GM19452 (cell line): ENCODE data around the gene PPIL1.
"Not testable (repeated sequence)": the region's sequence is repeated elsewhere in the genome, so short reads cannot be mapped to it uniquely, and the experiment has no call there.

ENCODE experiments used
- ATAC-seq: cut with Tn5 transposase; IDR thresholded peaks from one replicate; pipeline ENCODE4 v1.9.1; 2021; ENCODE audit not compliant: unreplicated experiment

PPIL1 gene

GRCh38 chr6:36874443-36875249 lies at the start of gene PPIL1:
TSS of gene PPIL1 (minus strand) at chr6:36874803. CDS start at chr6:36874772, 31 bp downstream.
- ATAC-seq = peak; percentile 75

DNA sequence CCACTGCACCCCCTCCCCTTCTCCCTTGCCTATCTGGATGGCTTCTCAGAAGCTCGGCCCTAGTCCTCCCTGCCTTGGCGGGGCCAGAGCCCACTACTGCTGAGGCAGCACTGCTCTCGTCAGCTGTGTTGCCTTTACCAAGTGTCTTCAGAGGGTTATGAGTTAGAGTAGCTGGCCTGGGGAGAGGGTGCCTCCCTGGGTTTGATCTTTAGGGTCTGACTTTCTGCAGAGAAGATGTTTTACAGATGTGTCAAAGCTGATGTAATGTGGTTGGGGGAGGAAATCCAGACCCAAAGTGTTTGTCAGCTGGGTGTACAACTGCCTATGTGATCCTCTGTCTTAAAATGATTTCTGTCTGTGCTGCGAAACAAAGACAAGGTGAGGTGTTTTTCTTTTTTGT lies 49.5 kb upstream of the PPIL1 start:
- no peak for ATAC-seq

GRCh38 chr6:36920546-36920945 lies 45.9 kb upstream of the PPIL1 start:
- no peak for ATAC-seq

DNA sequence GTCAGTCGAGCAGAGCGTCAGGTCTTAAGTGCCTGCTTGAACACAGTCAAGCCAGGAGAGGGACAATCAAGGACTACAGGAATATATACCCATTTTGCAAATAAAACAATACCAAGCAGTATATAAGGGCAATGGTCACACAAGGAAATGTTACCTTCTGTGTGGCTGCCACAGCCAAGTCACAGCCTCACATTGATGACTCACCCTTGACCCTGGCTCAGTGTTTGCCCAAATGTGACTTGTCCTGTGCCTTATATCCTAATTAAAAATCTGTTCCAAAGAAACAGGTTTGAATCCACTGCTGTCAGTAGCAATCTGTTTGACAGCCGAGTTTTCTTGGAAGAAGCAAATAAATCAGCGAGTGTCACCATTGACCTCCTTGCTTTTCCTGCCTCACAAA lies 45.4 kb upstream of the PPIL1 start:
- ATAC-seq = no peak

DNA sequence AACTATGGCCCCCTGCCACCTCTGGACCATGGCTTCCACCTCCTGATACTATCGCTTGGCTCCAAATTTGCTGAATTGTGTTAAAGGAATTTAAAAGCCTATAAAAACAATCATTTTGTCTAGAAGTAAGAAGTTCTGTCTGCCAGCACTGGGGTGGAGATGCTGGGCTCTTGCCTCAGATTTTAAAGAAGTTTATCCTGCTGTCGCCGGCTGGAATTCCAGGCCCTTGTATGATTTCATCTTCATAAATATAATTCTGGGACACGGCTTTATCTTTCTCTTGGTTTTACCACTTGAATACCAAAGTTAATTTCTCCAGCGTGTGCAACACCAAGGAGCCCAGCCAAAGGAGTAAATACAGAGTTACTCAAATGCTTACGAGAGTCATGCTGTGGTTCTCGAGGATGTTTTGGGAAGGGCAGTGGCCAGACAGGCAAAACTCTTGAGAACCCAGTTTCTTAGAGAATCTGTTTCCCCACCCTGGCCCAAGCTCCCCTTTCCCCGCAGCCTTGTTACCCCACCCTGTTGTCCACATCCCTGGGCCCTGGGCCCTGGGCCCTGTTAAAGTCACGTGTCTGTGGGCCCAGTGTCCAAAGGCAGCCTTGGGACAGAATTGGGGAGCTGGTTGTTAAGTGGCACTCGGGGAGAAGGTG lies 43.1 kb upstream of the PPIL1 start:
- no peak for ATAC-seq

DNA sequence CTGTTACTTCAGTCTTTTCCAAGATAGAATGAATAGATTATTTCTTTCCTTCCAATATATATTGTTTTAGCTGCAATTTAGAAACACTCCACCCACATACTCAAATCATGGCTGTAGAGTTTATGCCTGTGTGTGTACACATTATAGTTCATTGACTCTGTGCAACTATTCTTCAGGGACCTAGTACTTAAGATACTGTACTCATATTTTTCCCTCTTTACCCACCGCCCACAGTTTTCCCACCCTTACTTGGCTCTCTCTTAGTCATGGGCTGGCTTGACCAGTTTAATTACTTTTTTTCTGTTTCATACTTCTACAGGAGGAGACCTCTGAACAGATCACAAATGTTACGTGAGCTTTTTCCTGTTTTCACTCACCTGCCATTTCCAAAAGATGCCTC lies 41.5 kb upstream of the PPIL1 start:
- no peak for ATAC-seq

- ATAC-seq = no peak
Measured at GRCh38 chr6:36915599-36915998, 41.0 kb upstream of the PPIL1 start.

DNA sequence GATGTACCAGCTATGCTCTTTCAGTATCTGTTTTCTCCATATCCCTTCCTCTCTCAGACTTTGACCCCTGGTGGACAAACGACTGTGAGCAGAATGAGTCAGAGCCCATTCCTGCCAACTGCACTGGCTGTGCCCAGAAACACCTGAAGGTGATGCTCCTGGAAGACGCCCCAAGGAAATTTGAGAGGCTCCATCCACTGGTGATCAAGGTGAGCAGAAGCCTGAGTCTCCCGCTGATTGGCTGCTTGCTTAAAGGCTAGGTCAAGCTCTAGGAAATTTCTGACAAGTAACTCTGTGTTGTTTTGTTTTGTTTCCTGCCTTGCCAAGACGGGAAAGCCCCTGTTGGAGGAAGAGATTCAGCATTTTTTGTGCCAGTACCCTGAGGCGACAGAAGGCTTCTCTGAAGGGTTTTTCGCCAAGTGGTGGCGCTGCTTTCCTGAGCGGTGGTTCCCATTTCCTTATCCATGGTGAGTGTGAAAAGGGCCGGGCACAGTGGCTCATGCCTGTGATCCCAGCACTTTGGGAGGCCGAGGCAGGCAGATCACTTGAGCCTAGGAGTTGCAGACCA lies 39.7 kb upstream of the PPIL1 start:
- no peak for ATAC-seq

GRCh38 chr6:36913082-36913481 lies 38.5 kb upstream of the PPIL1 start:
- no peak for ATAC-seq

GRCh38 chr6:36912586-36912985 lies 38.0 kb upstream of the PPIL1 start:
- peak; percentile 85 for ATAC-seq

DNA sequence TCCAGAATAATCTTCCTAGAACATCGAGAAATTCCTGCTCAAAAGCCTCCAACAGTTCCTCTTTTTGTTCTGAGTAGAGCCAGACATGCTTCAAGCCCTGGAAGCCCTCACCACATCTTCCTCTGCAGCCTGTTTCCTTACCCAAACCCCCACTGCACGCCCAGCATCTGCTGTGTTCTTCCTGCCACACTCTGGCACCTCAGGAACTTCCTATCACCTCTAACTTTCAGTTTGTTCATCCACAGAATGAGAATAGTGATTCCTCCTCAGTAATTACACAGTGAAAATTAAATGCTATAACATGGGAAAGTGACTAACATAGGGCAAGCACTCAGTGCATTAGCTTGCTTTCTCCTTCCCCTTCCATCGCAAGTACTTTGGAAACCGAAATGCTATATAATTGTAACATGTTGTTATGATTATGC lies 37.4 kb upstream of the PPIL1 start:
- ATAC-seq = peak; percentile 28

- ATAC-seq = no peak
Measured at GRCh38 chr6:36908747-36909146, 34.1 kb upstream of the PPIL1 start.

- no peak for ATAC-seq
Measured at GRCh38 chr6:36907781-36908180, 33.2 kb upstream of the PPIL1 start.

DNA sequence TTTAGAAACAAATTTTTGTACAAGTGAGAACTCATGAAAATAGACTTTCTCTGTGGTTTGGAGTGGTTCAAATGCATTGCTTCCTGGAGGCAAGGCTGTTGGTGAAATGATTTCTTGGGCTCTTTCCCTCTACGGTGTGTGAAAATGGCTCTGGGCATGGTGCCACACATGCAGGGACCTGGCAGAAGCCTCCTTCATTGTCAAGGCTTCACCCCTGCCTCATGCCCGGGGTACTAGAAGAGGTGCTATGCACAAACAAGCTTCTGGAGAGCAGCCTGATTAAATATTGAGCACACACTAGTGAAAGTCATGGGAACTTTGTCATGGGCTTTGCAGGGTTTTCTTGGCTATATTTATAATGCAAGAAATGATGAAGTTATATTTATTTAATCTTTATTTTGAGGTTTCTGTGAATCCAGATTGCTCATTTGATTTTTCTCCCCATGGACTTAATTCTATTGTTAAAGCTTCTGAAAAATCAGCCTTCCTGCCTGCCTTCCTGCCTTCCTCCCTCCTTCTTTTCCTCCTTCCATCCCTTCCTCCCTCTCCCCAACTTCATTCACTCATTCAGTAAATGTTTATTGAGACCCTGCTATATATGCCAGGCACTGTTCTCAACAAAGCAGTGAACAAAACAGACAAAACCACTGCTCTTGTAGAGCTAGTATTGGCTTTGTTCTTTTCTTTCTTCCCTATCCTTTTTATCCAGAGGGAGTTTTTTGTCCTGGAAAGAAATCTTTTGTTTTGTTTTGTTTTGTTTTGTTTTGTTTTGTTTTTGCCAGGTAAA lies 32.1 kb upstream of the PPIL1 start:
- ATAC-seq = no peak

DNA sequence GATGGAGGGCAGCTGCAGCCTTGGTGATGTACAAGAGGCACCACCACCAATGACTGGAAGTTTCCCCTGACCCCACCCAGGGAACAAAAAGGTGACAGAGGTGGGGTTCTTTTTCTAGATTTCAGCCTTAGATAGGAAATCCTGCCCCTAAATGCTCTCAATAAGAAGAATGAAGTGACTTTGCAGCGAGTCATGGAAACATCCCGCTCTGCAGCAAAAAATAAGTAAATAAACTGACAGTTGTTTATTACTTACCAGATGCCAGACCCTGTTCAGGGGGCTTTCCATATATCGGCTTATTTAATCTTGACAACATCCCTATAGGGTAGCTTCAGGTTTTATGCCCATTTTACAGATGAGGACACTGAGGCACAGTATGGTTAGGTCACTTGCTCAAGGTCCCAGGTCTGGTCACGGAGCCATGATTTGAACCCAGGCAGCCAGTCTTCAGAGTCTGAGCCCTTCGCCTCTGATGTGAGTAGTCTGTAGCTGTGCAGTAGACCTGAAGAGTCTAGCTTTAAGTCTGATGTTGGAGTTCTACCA lies 30.3 kb upstream of the PPIL1 start:
- ATAC-seq = no peak

DNA sequence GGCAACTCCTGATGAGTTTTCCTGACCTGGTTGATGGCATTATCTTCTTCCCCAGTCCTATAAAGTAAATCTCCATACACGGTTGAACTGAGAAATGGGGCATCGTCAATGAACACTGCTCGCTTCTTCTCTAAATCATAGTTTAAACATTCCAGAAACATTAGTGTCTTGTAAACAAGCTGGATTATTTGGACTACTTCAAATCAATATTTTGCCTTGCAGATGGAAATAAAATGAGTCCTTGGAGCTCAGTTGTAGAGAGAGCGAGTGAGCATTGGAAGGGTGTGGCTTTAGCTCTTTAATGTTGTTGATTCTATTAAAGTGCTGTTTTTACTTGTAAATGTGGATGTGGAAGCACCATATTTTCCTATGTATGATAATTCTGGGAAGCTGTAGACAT lies 29.5 kb upstream of the PPIL1 start:
- no peak for ATAC-seq

DNA sequence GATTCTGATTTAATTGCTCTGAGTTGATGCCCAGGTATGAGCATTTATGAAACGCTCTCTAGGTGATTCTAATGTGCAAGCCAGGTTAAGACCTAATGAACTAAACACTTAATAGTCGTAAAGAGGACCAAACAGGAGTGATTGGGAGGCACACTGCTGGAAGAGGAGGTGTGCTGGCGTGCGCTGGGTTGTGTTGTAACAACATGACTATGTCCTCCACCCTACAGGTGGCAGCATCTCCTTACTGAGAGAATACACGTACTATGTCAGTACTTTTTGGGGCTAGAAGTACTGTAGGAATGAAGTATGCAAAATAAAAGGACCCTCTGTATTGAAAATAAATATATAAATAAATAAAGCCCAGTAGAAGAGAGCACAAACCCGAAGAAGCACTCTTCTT lies 23.0 kb upstream of the PPIL1 start:
- no peak for ATAC-seq

- no peak for ATAC-seq
Measured at GRCh38 chr6:36893976-36894932, 19.7 kb upstream of the PPIL1 start.

DNA sequence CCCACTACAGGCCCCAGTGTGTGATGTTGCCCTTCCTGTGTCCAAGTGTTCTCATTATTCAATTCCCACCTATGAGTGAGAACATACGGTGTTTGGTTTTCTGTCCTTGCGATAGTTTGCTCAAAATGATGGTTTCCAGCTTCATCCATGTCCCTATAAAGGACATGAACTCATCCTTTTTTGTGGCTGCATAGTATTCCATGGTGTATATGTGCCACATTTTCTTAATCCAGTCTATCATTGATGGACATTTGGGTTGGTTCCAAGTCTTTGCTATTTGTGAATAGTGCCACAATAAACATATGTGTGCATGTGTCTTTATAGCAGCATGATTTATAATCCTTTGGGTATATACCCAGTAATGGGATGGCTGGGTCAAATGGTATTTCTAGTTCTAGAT lies 16.6 kb upstream of the PPIL1 start:
- ATAC-seq = not testable (repeated sequence)

GRCh38 chr6:36890112-36890663 lies 15.6 kb upstream of the PPIL1 start:
- no peak for ATAC-seq
